Suprapubic skin (tissue), 4 donors: ENCODE results near the gene ZC2HC1B.

Experiments used
- EP300 ChIP-seq: sonication (generic); formaldehyde crosslinking; IDR thresholded peaks from one replicate; pipeline ENCODE4 v1.6.1; 2017; ENCODE audit warnings: antibody characterized with exemption
- POLR2AphosphoS5 ChIP-seq, 3 donors: sonication (generic); formaldehyde crosslinking; IDR thresholded peaks; one replicate each; pipeline ENCODE4 v1.6.1; 2017; ENCODE audit warnings: antibody characterized with exemption in 3 of 3
- TF ChIP-seq, protein P1 (sequence below), 2 donors: fragments of 200-600 bp in 1 of 2; fragments of 450-650 bp in 1 of 2; sonication (generic) in 1 of 2; IDR thresholded peaks; one replicate each; pipeline ENCODE4 v1.5.1; 2016 to 2019; ENCODE audit warnings: antibody characterized with exemption in 2 of 2, mild to moderate bottlenecking in 1 of 2, moderate library complexity in 1 of 2

DNA sequence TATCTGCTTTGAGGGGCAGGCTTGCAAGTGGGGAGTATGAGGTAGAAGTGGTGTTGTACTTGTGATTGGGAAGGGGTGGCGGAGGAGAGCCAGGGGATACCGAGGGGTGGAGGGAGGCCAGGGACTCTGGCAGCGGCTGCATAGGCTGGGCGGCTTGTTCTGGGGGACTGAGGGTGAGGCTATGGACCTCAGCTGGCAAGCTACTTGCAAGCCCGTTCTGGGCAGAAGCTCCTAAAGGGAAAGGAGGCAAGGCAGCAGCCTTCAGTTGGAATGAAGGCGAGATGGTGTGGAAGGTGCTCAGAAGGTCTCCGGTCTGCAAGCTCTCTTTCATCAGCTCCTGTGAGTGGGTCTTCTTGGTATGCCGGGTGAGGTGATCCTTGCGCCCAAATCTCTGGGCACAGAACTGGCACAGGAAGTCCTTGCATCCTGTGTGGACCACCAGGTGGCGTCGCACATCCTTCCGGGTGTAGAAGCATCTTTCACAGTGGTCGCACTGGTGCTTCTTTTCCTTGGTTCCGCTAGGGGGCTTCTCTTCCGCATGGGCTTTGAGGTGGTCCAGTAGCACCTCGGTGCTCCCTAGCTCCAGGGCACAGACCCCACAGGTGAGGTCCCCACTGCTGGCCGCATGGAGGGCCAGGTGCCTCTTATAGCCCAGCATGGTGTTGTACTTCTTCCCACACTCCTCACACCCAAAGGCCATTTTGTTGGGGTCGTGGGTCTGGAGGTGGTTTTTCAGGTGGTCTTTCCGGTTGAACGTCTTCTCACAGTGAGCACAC lies 77.8 kb downstream of the ZC2HC1B start:
- TF ChIP-seq POLR2AphosphoS5 (IDR thresholded peaks at IDR 0.05), result no peak
- TF ChIP-seq, protein P1, sequence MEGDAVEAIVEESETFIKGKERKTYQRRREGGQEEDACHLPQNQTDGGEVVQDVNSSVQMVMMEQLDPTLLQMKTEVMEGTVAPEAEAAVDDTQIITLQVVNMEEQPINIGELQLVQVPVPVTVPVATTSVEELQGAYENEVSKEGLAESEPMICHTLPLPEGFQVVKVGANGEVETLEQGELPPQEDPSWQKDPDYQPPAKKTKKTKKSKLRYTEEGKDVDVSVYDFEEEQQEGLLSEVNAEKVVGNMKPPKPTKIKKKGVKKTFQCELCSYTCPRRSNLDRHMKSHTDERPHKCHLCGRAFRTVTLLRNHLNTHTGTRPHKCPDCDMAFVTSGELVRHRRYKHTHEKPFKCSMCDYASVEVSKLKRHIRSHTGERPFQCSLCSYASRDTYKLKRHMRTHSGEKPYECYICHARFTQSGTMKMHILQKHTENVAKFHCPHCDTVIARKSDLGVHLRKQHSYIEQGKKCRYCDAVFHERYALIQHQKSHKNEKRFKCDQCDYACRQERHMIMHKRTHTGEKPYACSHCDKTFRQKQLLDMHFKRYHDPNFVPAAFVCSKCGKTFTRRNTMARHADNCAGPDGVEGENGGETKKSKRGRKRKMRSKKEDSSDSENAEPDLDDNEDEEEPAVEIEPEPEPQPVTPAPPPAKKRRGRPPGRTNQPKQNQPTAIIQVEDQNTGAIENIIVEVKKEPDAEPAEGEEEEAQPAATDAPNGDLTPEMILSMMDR (IDR thresholded peaks at IDR 0.05), result peak in 1 of 2 donors; percentile 26
- TF ChIP-seq EP300, result no peak
